PFSK-1 (cell line): Measurements from ENCODE around the gene CSGALNACT2.

Experiments used
- FOXP2 ChIP-seq: optimal IDR thresholded peaks from 2 replicates; pipeline ENCODE3; 2011; ENCODE audit warnings: borderline replicate concordance, control low read depth, inconsistent platforms; ENCODE audit not compliant: insufficient read depth; ENCODE audit errors: extremely low read length, extremely low read depth
- POLR2AphosphoS5 ChIP-seq: IDR thresholded peaks from 2 replicates; pipeline ENCODE4 v1.6.1; 2012; ENCODE audit warnings: low read depth, mild to moderate bottlenecking, control low read depth, low read length, moderate library complexity
- SIN3A ChIP-seq: IDR thresholded peaks from 2 replicates; pipeline ENCODE4 v1.6.1; 2012; ENCODE audit warnings: mild to moderate bottlenecking, low read length, moderate library complexity, borderline replicate concordance; ENCODE audit not compliant: insufficient read depth
- TAF1 ChIP-seq: IDR thresholded peaks from 2 replicates; pipeline ENCODE4 v1.6.1; 2012; ENCODE audit warnings: low read length, control low read depth, borderline replicate concordance; ENCODE audit not compliant: insufficient read depth
- TF ChIP-seq, protein P1 (sequence below), 2 experiments: IDR thresholded peaks; 2 replicates each; pipeline versions ENCODE4 v1.6.1 to v1.8.0; 2011 to 2012; ENCODE audit warnings: low read depth in 2 of 2, low read length in 2 of 2, control low read depth in 1 of 2, inconsistent platforms in 1 of 2, mild to moderate bottlenecking in 1 of 2, moderate library complexity in 1 of 2; ENCODE audit not compliant: insufficient read depth in 1 of 2

Gene CSGALNACT2

DNA sequence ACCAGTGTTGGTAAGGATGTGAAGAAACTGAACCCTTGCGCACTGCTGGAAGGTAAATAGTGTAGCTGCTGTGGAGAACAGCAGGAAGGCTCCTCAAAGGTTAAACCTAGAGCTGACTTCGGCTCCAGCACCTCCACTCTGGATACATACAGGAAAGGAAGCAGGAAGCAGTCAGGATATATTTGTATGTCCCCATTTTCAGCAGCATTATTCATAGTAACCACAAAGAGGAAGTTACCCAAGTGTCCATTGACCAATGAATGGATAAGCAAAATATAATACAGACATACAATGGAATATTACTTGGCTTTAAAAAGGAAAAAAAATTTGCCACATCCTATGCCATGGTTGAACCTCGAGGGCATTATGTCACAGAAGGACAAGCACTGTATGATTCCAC lies 46.4 kb upstream of the CSGALNACT2 start:
- TF ChIP-seq, protein P1, sequence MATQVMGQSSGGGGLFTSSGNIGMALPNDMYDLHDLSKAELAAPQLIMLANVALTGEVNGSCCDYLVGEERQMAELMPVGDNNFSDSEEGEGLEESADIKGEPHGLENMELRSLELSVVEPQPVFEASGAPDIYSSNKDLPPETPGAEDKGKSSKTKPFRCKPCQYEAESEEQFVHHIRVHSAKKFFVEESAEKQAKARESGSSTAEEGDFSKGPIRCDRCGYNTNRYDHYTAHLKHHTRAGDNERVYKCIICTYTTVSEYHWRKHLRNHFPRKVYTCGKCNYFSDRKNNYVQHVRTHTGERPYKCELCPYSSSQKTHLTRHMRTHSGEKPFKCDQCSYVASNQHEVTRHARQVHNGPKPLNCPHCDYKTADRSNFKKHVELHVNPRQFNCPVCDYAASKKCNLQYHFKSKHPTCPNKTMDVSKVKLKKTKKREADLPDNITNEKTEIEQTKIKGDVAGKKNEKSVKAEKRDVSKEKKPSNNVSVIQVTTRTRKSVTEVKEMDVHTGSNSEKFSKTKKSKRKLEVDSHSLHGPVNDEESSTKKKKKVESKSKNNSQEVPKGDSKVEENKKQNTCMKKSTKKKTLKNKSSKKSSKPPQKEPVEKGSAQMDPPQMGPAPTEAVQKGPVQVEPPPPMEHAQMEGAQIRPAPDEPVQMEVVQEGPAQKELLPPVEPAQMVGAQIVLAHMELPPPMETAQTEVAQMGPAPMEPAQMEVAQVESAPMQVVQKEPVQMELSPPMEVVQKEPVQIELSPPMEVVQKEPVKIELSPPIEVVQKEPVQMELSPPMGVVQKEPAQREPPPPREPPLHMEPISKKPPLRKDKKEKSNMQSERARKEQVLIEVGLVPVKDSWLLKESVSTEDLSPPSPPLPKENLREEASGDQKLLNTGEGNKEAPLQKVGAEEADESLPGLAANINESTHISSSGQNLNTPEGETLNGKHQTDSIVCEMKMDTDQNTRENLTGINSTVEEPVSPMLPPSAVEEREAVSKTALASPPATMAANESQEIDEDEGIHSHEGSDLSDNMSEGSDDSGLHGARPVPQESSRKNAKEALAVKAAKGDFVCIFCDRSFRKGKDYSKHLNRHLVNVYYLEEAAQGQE (IDR thresholded peaks at IDR 0.05; ENCODE audit: insufficient read depth in 1 of 2, low read depth in 2 of 2, low read length in 2 of 2) = no peak
- TF ChIP-seq TAF1 = no peak
- no peak for TF ChIP-seq POLR2AphosphoS5
- TF ChIP-seq FOXP2 = no peak
- TF ChIP-seq SIN3A = no peak

- no peak for TF ChIP-seq POLR2AphosphoS5
- TF ChIP-seq, protein P1 (IDR thresholded peaks at IDR 0.05; ENCODE audit: insufficient read depth in 1 of 2, low read depth in 2 of 2, low read length in 2 of 2) = peak; percentile 68 to 87
These were observed 44.7 kb upstream of the CSGALNACT2 start for GRCh38 chr10:43093423-43094076.

DNA sequence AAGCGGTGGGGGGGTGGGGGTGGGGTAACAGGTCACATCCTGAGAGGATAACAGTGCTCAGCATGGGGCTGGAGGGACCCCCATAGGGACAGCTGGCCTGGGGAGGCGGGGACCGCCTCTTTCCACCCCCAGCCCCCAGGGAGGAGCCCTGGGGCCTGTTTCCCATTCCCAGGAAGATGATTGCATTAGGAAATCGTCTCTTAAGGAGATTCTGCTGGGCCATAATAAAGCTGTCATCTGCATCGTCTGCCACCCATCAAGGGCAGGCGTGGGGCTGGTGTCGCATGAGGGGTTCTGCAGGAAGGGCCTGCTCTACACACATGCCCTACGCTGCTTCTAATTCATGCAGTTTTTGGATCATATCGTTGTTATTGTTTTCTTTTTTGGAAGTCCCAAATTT lies 44.2 kb upstream of the CSGALNACT2 start:
- TF ChIP-seq FOXP2 = no peak
- no peak for TF ChIP-seq TAF1
- TF ChIP-seq POLR2AphosphoS5 = no peak

DNA sequence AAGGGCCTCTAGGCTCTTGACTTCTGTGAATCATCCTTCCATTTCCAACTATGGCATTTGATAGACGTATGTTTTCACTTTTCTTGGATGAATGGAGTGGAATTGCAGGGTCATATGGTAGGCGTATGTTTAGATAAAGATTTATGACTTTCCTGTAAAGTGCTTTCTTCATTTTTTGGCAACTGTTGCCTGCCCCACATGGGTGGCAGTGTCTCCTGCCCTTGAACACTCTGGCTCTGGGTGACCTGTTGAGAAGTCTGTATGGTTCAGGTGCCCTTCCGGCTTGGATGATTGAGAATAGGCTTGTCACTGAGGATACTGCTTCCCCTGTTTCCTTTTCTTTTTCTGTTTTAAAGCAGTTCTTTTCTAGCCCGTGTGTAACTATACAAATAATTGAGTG lies 38.3 kb upstream of the CSGALNACT2 start:
- TF ChIP-seq POLR2AphosphoS5 (no peak), FOXP2 (no peak), TAF1 (no peak), SIN3A (no peak)
- TF ChIP-seq, protein P1 (IDR thresholded peaks at IDR 0.05; ENCODE audit: insufficient read depth in 1 of 2, low read depth in 2 of 2, low read length in 2 of 2) = no peak

DNA sequence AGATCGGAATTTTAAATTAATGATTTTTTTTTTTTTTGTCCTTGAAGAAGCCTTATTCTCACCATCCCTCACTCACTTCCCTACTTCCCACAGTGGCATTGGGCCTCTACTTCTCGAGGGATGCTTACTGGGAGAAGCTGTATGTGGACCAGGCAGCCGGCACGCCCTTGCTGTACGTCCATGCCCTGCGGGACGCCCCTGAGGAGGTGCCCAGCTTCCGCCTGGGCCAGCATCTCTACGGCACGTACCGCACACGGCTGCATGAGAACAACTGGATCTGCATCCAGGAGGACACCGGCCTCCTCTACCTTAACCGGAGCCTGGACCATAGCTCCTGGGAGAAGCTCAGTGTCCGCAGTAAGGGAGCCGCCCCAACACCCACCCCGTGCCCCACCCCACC lies 37.9 kb upstream of the CSGALNACT2 start:
- TF ChIP-seq POLR2AphosphoS5 = no peak
- TF ChIP-seq, protein P1 (IDR thresholded peaks at IDR 0.05; ENCODE audit: insufficient read depth in 1 of 2, low read depth in 2 of 2, low read length in 2 of 2) = no peak
- TF ChIP-seq FOXP2 = no peak
- TF ChIP-seq SIN3A = no peak
- no peak for TF ChIP-seq TAF1
